Measurements from ENCODE around the gene ABCC8.
"Not testable (repeated sequence)": the region's sequence is repeated elsewhere in the genome, so short reads cannot be mapped to it uniquely, and the experiment has no call there.

ABCC8 gene

GRCh38 chr11:17428261-17428660 lies 48.4 kb downstream of the ABCC8 start:
- ChIA-PET CTCF (interaction anchor here (1.6 to 2.0 kb wide), 2 partner anchors 15 to 75 kb away, joined by 3 to 7 read pairs; no protein-coding TSS in a partner anchor), POLR2A (no interaction called here)
- Histone ChIP-seq H3K4me3 (ENCODE audit: control insufficient read depth in 1 of 7, extremely low read depth in 1 of 7, insufficient read depth in 4 of 7, low read depth in 2 of 7, low read length in 6 of 7) (no peak overlapping the region), H3K36me3 (ENCODE audit: control insufficient read depth in 4 of 4, insufficient read depth in 4 of 4, low read length in 3 of 4) (no peaks in the 10 kb centered on the region), H3K9me3 (ENCODE audit: control extremely low read depth in 1 of 5, control insufficient read depth in 4 of 5, insufficient read depth in 2 of 5, low read depth in 1 of 5, low read length in 4 of 5) (no peaks in the 10 kb centered on the region), H3K27me3 (replicated peaks in 2 of 5; ENCODE audit: control insufficient read depth in 4 of 5, insufficient read depth in 5 of 5, low read length in 4 of 5) (peaks cover 0 to 2% (median 0%) of the 10 kb centered on the region in 5 experiments), H3K27ac (ENCODE audit: insufficient read depth in 1 of 2, low read depth in 1 of 2, low read length in 2 of 2, poor library complexity in 1 of 2, severe bottlenecking in 2 of 2) (no peak overlapping the region), H3K4me1 (ENCODE audit: control extremely low read depth in 1 of 4, control insufficient read depth in 4 of 4, insufficient read depth in 4 of 4, low read length in 3 of 4) (peaks cover 0 to 12% (median 3%) of the 10 kb centered on the region in 4 experiments)
- no peak for DNase-seq
- WGBS (ENCODE audit: insufficient coverage): 98% methylated on average over 10 of the region's 11 CpGs

- no CpG with 5 or more reads among the region's 5 CpGs for WGBS (ENCODE audit: insufficient coverage)
- CTCF ChIA-PET; H3K9me3 ChIP-seq (ENCODE audit: control extremely low read depth in 1 of 5, control insufficient read depth in 4 of 5, insufficient read depth in 2 of 5, low read depth in 1 of 5, low read length in 4 of 5); H3K36me3 ChIP-seq (ENCODE audit: control insufficient read depth in 4 of 4, insufficient read depth in 4 of 4, low read length in 3 of 4); POLR2A ChIA-PET; H3K4me3 ChIP-seq (ENCODE audit: control insufficient read depth in 1 of 7, extremely low read depth in 1 of 7, insufficient read depth in 4 of 7, low read depth in 2 of 7, low read length in 6 of 7); H3K27ac ChIP-seq (ENCODE audit: insufficient read depth in 1 of 2, low read depth in 1 of 2, low read length in 2 of 2, poor library complexity in 1 of 2, severe bottlenecking in 2 of 2); H3K27me3 ChIP-seq (replicated peaks in 2 of 5; ENCODE audit: control insufficient read depth in 4 of 5, insufficient read depth in 5 of 5, low read length in 4 of 5): not testable (repeated sequence)
- peak in 2 of 3 donors; percentile 10 to 25 for DNase-seq
- H3K4me1 ChIP-seq (ENCODE audit: control extremely low read depth in 1 of 4, control insufficient read depth in 4 of 4, insufficient read depth in 4 of 4, low read length in 3 of 4): peaks cover 0 to 12% (median 3%) of the 10 kb centered on the region in 4 experiments
Measured at GRCh38 chr11:17426233-17426632, 50.4 kb downstream of the ABCC8 start.

GRCh38 chr11:17423533-17424310 lies 52.9 kb downstream of the ABCC8 start:
- CTCF ChIA-PET: interaction anchor here (0.6 to 1.4 kb wide), 4 partner anchors 9 to 40 kb away, joined by 3 read pairs; no protein-coding TSS in a partner anchor
- Histone ChIP-seq H3K27me3 (replicated peaks in 2 of 5; ENCODE audit: control insufficient read depth in 4 of 5, insufficient read depth in 5 of 5, low read length in 4 of 5) (peaks cover 0 to 5% (median 3%) of the 10 kb centered on the region in 5 experiments), H3K27ac (ENCODE audit: insufficient read depth in 1 of 2, low read depth in 1 of 2, low read length in 2 of 2, poor library complexity in 1 of 2, severe bottlenecking in 2 of 2) (no peak overlapping the region), H3K4me1 (ENCODE audit: control extremely low read depth in 1 of 4, control insufficient read depth in 4 of 4, insufficient read depth in 4 of 4, low read length in 3 of 4) (peaks cover 0 to 12% (median 3%) of the 10 kb centered on the region in 4 experiments), H3K36me3 (ENCODE audit: control insufficient read depth in 4 of 4, insufficient read depth in 4 of 4, low read length in 3 of 4) (no peaks in the 10 kb centered on the region), H3K9me3 (ENCODE audit: control extremely low read depth in 1 of 5, control insufficient read depth in 4 of 5, insufficient read depth in 2 of 5, low read depth in 1 of 5, low read length in 4 of 5) (no peaks in the 10 kb centered on the region), H3K4me3 (ENCODE audit: control insufficient read depth in 1 of 7, extremely low read depth in 1 of 7, insufficient read depth in 4 of 7, low read depth in 2 of 7, low read length in 6 of 7) (no peak overlapping the region)
- no peak for DNase-seq
- POLR2A ChIA-PET: no interaction called here
- WGBS (ENCODE audit: insufficient coverage): 98% methylated on average over 7 of the region's 11 CpGs

- H3K27me3 ChIP-seq (replicated peaks in 2 of 5; ENCODE audit: control insufficient read depth in 4 of 5, insufficient read depth in 5 of 5, low read length in 4 of 5): peaks cover 0 to 5% (median 3%) of the 10 kb centered on the region in 5 experiments
- no peak overlapping the region for H3K27ac ChIP-seq (ENCODE audit: insufficient read depth in 1 of 2, low read depth in 1 of 2, low read length in 2 of 2, poor library complexity in 1 of 2, severe bottlenecking in 2 of 2)
- H3K4me1 ChIP-seq (ENCODE audit: control extremely low read depth in 1 of 4, control insufficient read depth in 4 of 4, insufficient read depth in 4 of 4, low read length in 3 of 4): peaks cover 0 to 6% (median 2%) of the 10 kb centered on the region in 4 experiments
- H3K9me3 ChIP-seq (ENCODE audit: control extremely low read depth in 1 of 5, control insufficient read depth in 4 of 5, insufficient read depth in 2 of 5, low read depth in 1 of 5, low read length in 4 of 5): no peaks in the 10 kb centered on the region
- WGBS (ENCODE audit: insufficient coverage): 100% methylated on average over 3 of the region's 4 CpGs
- DNase-seq: no peak
- H3K36me3 ChIP-seq (ENCODE audit: control insufficient read depth in 4 of 4, insufficient read depth in 4 of 4, low read length in 3 of 4): no peaks in the 10 kb centered on the region
- ChIA-PET POLR2A (no interaction called here), CTCF (no interaction called here)
- H3K4me3 ChIP-seq (ENCODE audit: control insufficient read depth in 1 of 7, extremely low read depth in 1 of 7, insufficient read depth in 4 of 7, low read depth in 2 of 7, low read length in 6 of 7): no peak overlapping the region
Measured at GRCh38 chr11:17421781-17422180, 54.9 kb downstream of the ABCC8 start.

- ChIA-PET CTCF (interaction anchor here (0.6 to 1.6 kb wide), 5 partner anchors 10 to 74 kb away, joined by 3 to 4 read pairs (median 3); partner anchors contain the start of gene KCNJ11), POLR2A (interaction anchor here (0.7 kb wide), 1 partner anchor 11 kb away, joined by 3 read pairs; no protein-coding TSS in a partner anchor)
- no CpG with 5 or more reads among the region's 2 CpGs for WGBS (ENCODE audit: insufficient coverage)
Measured at GRCh38 chr11:17418444-17419081, 58.1 kb downstream of the ABCC8 start.

GRCh38 chr11:17416492-17416891 lies 60.2 kb downstream of the ABCC8 start:
- no peaks in the 10 kb centered on the region for H3K36me3 ChIP-seq (ENCODE audit: control insufficient read depth in 4 of 4, insufficient read depth in 4 of 4, low read length in 3 of 4)
- H3K9me3 ChIP-seq (ENCODE audit: control extremely low read depth in 1 of 5, control insufficient read depth in 4 of 5, insufficient read depth in 2 of 5, low read depth in 1 of 5, low read length in 4 of 5): no peaks in the 10 kb centered on the region
- DNase-seq: no peak
- ChIA-PET POLR2A (no interaction called here), CTCF (no interaction called here)
- 92% methylated on average over 2 of the region's 2 CpGs for WGBS (ENCODE audit: insufficient coverage)
- no peaks in the 10 kb centered on the region for H3K4me1 ChIP-seq (ENCODE audit: control extremely low read depth in 1 of 4, control insufficient read depth in 4 of 4, insufficient read depth in 4 of 4, low read length in 3 of 4)
- no peak overlapping the region for H3K4me3 ChIP-seq (ENCODE audit: control insufficient read depth in 1 of 7, extremely low read depth in 1 of 7, insufficient read depth in 4 of 7, low read depth in 2 of 7, low read length in 6 of 7)
- no peak overlapping the region for H3K27ac ChIP-seq (ENCODE audit: insufficient read depth in 1 of 2, low read depth in 1 of 2, low read length in 2 of 2, poor library complexity in 1 of 2, severe bottlenecking in 2 of 2)
- H3K27me3 ChIP-seq (replicated peaks in 2 of 5; ENCODE audit: control insufficient read depth in 4 of 5, insufficient read depth in 5 of 5, low read length in 4 of 5): peaks cover 0 to 8% (median 3%) of the 10 kb centered on the region in 5 experiments

More at GRCh38 chr11:17418444-17419081, 58.1 kb downstream of the ABCC8 start:
- H3K4me3 ChIP-seq (ENCODE audit: control insufficient read depth in 1 of 7, extremely low read depth in 1 of 7, insufficient read depth in 4 of 7, low read depth in 2 of 7, low read length in 6 of 7): no peak overlapping the region
- peaks cover 0 to 8% (median 3%) of the 10 kb centered on the region in 5 experiments for H3K27me3 ChIP-seq (replicated peaks in 2 of 5; ENCODE audit: control insufficient read depth in 4 of 5, insufficient read depth in 5 of 5, low read length in 4 of 5)
- no peaks in the 10 kb centered on the region for H3K36me3 ChIP-seq (ENCODE audit: control insufficient read depth in 4 of 4, insufficient read depth in 4 of 4, low read length in 3 of 4)
- H3K9me3 ChIP-seq (ENCODE audit: control extremely low read depth in 1 of 5, control insufficient read depth in 4 of 5, insufficient read depth in 2 of 5, low read depth in 1 of 5, low read length in 4 of 5): no peaks in the 10 kb centered on the region
- no peak for DNase-seq
- H3K27ac ChIP-seq (ENCODE audit: insufficient read depth in 1 of 2, low read depth in 1 of 2, low read length in 2 of 2, poor library complexity in 1 of 2, severe bottlenecking in 2 of 2): no peak overlapping the region
- H3K4me1 ChIP-seq (ENCODE audit: control extremely low read depth in 1 of 4, control insufficient read depth in 4 of 4, insufficient read depth in 4 of 4, low read length in 3 of 4): no peaks in the 10 kb centered on the region
